ENCODE data around the gene NFIX.

The NFIX gene

DNA sequence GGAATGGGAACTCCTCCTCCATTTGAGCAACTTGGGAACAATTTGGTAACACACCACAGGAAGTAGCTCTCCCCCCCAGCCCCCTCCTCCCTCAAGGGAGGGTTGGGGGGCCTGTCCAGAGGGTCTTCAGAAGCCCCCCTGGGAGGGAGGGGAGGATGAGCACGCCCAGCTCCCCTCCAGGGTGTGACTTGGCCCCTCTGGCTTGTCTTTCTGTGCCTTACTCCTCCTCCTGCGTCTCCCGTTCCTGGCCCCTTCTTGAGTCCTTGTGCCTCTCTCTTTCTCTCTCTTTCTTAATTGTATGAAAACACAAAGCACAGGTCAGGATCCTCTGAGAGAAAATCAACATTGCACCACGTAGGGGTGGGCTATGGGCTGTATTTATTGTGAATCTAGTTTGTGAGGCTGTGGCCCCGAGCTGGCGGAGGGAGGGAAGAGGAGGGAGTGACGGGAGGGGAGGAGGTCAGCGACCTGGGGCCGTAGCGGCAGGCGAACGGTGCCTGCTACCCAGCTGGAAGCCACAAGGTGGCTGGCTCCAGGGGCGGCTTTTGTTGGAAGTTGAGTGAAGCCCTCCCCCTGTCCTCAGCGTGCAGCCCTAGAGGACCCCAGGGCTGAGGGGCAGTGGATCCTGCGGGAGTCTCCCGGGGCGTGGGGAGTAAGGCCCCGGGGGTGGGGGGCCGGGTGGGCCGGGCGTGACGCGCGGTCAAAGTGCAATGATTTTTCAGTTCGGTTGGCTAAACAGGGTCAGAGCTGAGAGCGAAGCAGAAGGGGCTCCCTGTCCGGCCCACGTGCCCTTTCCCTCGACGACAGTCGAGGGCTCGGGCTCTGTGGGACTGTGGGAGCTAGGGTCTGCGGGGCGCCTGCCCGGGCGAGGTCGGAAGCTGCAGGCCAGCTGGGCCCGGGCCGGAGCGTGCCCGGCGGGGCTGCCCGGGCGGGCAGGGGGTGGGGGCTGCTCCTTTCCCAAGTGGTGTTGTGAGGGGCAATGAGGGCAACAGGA lies 101.0 kb downstream of the NFIX start:
- no peak for DNase-seq

DNA sequence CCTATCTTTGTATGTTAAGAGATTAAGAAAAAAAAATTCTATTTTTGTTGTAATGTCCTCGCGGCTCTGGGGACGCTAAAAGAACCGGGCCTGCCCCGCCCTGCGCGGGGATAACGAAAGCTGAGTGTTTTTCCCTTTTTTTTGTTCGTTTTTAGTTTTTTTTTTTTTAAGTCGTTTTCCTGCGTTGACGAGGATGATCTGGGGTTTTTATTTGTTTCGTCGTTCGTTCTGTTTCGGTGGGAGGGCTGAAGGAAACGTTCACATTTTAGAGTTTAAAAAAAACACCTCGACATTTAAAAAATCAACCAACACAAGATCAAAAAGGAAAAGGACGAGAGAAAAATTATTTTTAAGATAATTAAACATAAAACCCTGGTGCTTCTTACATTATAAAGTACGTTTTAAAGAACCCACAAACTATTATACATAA lies 101.8 kb downstream of the NFIX start:
- no peak for DNase-seq

GRCh38 chr19:13097463-13098258 lies 102.4 kb downstream of the NFIX start:
- DNase-seq, result no peak

GRCh38 chr19:13098277-13099072 lies 103.2 kb downstream of the NFIX start:
- DNase-seq, result no peak

GRCh38 chr19:13099073-13099999 lies 104.1 kb downstream of the NFIX start:
- DNase-seq, result no peak

- DNase-seq, result no peak
Measured at GRCh38 chr19:13100031-13100588, 104.8 kb downstream of the NFIX start.

- DNase-seq, result no peak
Measured at GRCh38 chr19:13100841-13101589, 105.7 kb downstream of the NFIX start.

DNA sequence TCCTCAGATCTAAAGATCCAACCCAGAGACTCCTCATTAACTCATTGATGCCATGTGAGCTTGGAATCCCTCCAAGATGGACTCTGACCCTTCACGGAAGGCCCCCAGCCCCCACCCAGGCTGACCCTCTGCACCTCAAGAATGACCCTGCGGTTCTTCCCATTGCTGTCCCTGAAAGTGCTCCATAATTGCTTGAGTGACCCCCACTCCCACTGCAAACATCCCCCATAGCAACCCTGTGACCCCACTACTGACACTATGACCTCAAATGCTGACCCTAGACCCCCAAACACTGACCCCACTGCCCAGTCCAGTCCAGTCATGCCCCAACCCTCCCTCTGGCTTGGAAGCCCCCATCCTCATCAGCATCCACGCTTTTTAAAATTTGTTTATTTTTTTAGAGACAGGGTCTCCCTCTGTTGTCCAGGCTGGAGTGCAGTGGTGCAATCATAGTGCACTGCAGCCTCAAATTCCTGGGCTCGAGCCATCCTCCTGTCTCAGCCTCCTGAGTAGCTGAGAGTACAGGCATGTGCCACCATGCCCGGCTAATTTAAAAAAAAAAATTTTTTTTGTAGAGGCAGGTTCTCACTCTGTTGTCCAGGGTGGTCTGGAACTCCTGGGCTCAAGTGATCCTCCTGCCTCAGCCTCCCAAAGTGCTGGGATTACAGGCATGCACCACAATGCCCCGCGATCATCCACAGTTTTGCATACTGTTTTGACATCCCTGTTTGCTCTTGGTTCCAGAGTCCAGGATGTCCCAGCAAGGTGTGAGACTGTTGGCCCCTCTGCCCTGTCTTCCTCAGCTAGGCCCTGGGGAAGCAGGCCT lies 106.5 kb downstream of the NFIX start:
- DNase-seq, result no peak

GRCh38 chr19:13102416-13102665 lies 107.1 kb downstream of the NFIX start:
- no peak for DNase-seq

DNA sequence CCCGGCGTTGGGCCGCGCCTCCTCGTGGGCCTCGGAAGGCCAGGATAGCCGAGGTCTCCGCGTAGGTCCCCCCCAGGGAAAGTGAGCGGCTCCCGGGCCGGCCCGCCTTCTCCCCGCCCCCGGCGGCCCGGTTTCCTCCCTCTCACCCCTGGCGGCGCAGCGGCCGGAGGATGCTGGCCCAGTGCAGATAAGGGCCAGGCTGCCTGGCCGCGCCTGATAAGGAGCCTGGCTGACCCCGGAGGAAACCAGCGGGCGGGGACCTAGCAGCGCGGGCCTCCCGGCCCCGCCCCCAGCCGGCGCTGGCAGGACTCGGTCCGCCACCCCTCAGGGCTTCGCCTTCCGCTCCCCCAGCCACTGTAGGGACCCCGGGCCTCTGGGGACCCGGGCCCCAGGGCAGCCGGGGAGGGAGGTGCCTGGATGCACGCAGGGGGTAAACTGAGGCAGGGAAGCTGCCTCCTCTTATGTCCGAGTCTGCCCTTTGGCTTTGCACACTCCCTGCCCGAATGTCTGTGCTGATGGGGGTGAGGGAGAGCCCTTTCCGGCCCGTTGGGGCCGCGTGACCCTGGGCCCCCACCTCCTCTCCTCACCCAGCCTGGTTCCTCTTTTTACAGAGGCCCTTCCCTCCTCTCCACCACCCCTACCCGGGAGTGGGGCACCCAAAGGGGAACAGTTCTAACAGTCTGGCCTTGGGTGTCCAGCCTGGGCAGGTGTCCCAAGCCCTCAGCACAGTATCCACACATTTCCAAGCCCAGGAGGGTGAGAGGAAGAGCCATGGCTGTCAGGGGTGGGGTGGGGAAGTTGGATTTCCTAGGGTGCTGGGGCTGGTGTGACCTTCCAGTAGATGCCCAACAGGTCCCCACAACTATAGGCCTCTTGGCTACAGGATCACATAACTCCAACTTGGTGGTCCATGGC lies 107.6 kb downstream of the NFIX start, which contains the start of gene LYL1:
LYL1 (minus strand) TSS at position 193 of the 915 bp plus-strand sequence. CDS start 1,687 bp downstream, outside the sequence.
- no peak for DNase-seq

GRCh38 chr19:13103581-13104359 lies 108.5 kb downstream of the NFIX start:
- DNase-seq, result no peak

DNA sequence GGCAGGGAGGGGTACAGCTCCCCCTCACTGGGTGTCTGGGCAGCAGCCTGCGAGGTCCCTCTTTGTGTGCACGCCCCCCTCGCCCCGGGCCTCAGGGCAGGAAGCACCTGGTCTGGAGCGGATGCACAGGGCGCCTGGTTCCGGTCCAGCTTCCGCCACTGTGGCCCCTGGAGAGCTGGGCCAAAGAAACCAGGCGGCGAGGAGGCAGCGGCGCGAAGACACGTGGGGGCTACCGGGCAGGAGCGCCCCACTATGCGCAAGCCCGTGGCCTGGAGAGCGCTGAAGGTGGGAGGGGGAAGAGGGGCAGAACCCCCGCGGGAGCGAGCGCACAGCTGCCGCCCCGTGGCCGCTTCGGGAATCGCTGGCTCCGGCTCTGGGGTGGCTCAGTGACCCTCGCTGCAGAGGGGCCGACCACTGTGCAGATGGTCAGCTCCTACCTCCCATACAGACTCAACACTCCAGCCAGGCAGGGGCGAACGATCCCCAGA lies 109.1 kb downstream of the NFIX start:
- DNase-seq, result no peak

- DNase-seq, result no peak
Measured at GRCh38 chr19:13104848-13105711, 109.8 kb downstream of the NFIX start.

- no peak for DNase-seq
Measured at GRCh38 chr19:13109361-13110098, 114.3 kb downstream of the NFIX start.

- no peak for DNase-seq
Measured at GRCh38 chr19:13110099-13110610, 114.9 kb downstream of the NFIX start.

- no peak for DNase-seq
Measured at GRCh38 chr19:13112555-13112954, 117.3 kb downstream of the NFIX start.
